Loucy (cell line): ENCODE measurements around the gene KIRREL3.

Experiments used
- H2AFZ ChIP-seq: fragments of 200-600 bp; sonication (generic); 2 replicates; pipeline ENCODE4 v1.6.0; 2016; ENCODE audit warnings: antibody characterized with exemption, mild to moderate bottlenecking, low read length, moderate library complexity
- H3F3A ChIP-seq: fragments of 200-600 bp; 2 replicates; pipeline ENCODE4 v1.6.0; 2016; ENCODE audit warnings: antibody characterized with exemption, low read depth, mild to moderate bottlenecking
- H3K27me3 ChIP-seq: fragments of 200-600 bp; sonication (generic); 2 replicates; pipeline ENCODE4 v1.6.1; 2014; ENCODE audit warnings: low read length, mild to moderate bottlenecking; ENCODE audit not compliant: insufficient read depth, poor library complexity, severe bottlenecking
- H3K36me3 ChIP-seq: fragments of 200-600 bp; sonication (generic); 2 replicates; pipeline ENCODE4 v1.6.1; 2016; ENCODE audit warnings: low read length; ENCODE audit not compliant: insufficient read depth
- H3K4me1 ChIP-seq: fragments of 200-600 bp; sonication (generic); 2 replicates; pipeline ENCODE4 v1.5.1; 2014; ENCODE audit warnings: low read length, mild to moderate bottlenecking; ENCODE audit not compliant: insufficient read depth, poor library complexity, severe bottlenecking
- H3K4me2 ChIP-seq: fragments of 200-600 bp; sonication (generic); 2 replicates; pipeline ENCODE4 v1.6.0; 2014; ENCODE audit warnings: antibody characterized with exemption, low read length, low read depth, mild to moderate bottlenecking; ENCODE audit not compliant: poor library complexity, severe bottlenecking
- H3K4me3 ChIP-seq: fragments of 200-600 bp; sonication (generic); 2 replicates; pipeline ENCODE4 v1.5.1; 2014; ENCODE audit warnings: low read length, mild to moderate bottlenecking, mixed read lengths; ENCODE audit not compliant: poor library complexity, severe bottlenecking
- H3K79me2 ChIP-seq: fragments of 200-600 bp; sonication (generic); 2 replicates; pipeline ENCODE4 v1.6.1; 2014; ENCODE audit warnings: low read length; ENCODE audit not compliant: insufficient read depth
- H3K9ac ChIP-seq: fragments of 200-600 bp; sonication (generic); 2 replicates; pipeline ENCODE4 v1.6.0; 2014; ENCODE audit warnings: mild to moderate bottlenecking, low read depth, low read length, moderate library complexity; ENCODE audit not compliant: poor library complexity, severe bottlenecking
- H3K9me2 ChIP-seq: fragments of 200-600 bp; sonication (generic); replicated peaks from 2 replicates; pipeline ENCODE4 v1.6.1; 2016; ENCODE audit warnings: low read depth, low read length, mixed read lengths
- H3K9me3 ChIP-seq: fragments of 200-600 bp; sonication (generic); 2 replicates; pipeline ENCODE4 v1.6.1; 2014; ENCODE audit warnings: mild to moderate bottlenecking, antibody characterized with exemption, low read length, low read depth; ENCODE audit not compliant: insufficient read depth
- H4K20me1 ChIP-seq: fragments of 200-600 bp; sonication (generic); 2 replicates; pipeline ENCODE4 v1.6.0; 2014; ENCODE audit warnings: antibody characterized with exemption, low read length, mild to moderate bottlenecking; ENCODE audit not compliant: insufficient read depth, poor library complexity, severe bottlenecking
- EZH2phosphoT487 ChIP-seq: fragments of 200-600 bp; IDR thresholded peaks from 2 replicates; pipeline ENCODE4 v1.6.1; 2018; ENCODE audit warnings: antibody characterized with exemption, mild to moderate bottlenecking, moderate library complexity, borderline replicate concordance
- TF ChIP-seq, protein P1 (sequence below): fragments of 200-600 bp; sonication (generic); conservative IDR thresholded peaks from 2 replicates; pipeline ENCODE4 v1.5.1; 2014; ENCODE audit warnings: mild to moderate bottlenecking, antibody characterized with exemption, low read length

Gene KIRREL3

DNA sequence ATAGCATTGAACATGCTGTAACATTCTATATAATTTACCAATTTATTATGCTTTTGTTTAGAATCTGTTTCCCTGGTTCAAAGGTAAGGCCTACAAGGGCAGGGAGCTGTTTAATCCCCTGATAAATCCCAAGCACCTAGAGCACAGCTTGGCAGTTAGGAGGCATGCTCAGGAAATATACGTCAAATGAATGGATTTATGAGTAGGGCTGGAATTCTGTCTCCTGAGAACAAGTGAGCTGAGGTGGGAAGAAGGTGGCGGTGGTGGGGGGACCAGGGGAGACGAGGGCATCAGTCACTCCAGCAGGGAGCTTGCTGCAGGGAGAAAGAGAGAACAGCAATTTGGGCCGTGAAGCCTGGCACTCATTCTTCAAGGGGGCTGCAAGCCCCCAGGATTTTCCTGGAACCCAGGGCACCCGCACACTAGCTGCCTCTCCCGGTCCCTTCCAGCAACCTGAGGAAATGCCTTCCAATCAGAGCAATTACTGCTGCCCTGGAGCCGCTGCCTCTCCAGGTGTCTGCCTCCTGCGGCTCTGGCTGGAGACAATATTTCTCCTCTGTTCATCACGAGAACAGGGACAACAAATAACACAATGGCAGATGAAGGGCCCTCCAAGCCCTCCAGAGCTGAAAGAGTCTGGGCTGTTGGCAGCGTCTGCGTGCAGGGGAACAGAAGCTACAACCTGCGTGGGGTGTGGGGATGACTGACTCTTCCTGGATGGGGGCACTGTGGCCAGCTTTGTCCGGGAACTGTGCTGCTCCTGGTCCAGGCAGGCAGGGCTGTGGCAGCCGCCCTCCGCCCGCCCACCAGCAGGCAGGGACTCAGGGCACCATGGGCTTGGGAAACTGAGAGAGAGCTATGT is 411.7 kb downstream of the KIRREL3 start:
- H3K9ac ChIP-seq = no peak overlapping the region
- H3K9me2 ChIP-seq = no peaks in the 10 kb centered on the region
- no peak overlapping the region for H3K4me2 ChIP-seq
- no peaks in the 10 kb centered on the region for H3K4me1 ChIP-seq
- TF ChIP-seq EZH2phosphoT487 = no peak
- TF ChIP-seq, protein P1, sequence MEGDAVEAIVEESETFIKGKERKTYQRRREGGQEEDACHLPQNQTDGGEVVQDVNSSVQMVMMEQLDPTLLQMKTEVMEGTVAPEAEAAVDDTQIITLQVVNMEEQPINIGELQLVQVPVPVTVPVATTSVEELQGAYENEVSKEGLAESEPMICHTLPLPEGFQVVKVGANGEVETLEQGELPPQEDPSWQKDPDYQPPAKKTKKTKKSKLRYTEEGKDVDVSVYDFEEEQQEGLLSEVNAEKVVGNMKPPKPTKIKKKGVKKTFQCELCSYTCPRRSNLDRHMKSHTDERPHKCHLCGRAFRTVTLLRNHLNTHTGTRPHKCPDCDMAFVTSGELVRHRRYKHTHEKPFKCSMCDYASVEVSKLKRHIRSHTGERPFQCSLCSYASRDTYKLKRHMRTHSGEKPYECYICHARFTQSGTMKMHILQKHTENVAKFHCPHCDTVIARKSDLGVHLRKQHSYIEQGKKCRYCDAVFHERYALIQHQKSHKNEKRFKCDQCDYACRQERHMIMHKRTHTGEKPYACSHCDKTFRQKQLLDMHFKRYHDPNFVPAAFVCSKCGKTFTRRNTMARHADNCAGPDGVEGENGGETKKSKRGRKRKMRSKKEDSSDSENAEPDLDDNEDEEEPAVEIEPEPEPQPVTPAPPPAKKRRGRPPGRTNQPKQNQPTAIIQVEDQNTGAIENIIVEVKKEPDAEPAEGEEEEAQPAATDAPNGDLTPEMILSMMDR = no peak
- no peaks in the 10 kb centered on the region for H3K9me3 ChIP-seq
- no peak overlapping the region for H3K4me3 ChIP-seq
- no peaks in the 10 kb centered on the region for H3K79me2 ChIP-seq
- no peak overlapping the region for H2AFZ ChIP-seq
- H4K20me1 ChIP-seq = no peaks in the 10 kb centered on the region
- H3K27me3 ChIP-seq = no peaks in the 10 kb centered on the region
- no peaks in the 10 kb centered on the region for H3F3A ChIP-seq
- H3K36me3 ChIP-seq = no peaks in the 10 kb centered on the region

DNA sequence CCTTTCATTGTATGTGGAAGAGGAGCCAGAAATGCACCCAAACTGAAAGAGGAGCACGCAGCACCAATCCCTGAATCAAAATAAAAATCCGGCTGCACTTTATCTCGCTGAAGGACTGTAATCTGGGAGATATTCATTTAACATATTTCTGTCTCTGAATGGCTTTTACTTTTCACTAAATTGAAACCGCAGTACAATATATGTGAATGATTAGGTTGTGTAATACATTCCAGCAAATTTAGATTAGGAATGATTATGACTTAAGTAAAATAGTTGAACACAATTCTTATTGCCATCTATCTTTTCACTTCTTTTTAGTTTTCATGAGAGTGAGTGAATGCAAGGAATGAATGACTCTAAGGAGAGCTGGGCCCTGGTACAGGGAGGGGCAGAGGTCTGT is 413.0 kb downstream of the KIRREL3 start:
- Histone ChIP-seq H3F3A (no peaks in the 10 kb centered on the region), H4K20me1 (no peaks in the 10 kb centered on the region), H3K36me3 (no peaks in the 10 kb centered on the region), H2AFZ (no peak overlapping the region), H3K79me2 (no peaks in the 10 kb centered on the region), H3K4me3 (no peak overlapping the region), H3K4me2 (no peak overlapping the region), H3K9ac (no peak overlapping the region), H3K9me2 (no peaks in the 10 kb centered on the region), H3K4me1 (no peaks in the 10 kb centered on the region), H3K27me3 (no peaks in the 10 kb centered on the region), H3K9me3 (no peaks in the 10 kb centered on the region)
- TF ChIP-seq, protein P1 = no peak
- no peak for TF ChIP-seq EZH2phosphoT487

DNA sequence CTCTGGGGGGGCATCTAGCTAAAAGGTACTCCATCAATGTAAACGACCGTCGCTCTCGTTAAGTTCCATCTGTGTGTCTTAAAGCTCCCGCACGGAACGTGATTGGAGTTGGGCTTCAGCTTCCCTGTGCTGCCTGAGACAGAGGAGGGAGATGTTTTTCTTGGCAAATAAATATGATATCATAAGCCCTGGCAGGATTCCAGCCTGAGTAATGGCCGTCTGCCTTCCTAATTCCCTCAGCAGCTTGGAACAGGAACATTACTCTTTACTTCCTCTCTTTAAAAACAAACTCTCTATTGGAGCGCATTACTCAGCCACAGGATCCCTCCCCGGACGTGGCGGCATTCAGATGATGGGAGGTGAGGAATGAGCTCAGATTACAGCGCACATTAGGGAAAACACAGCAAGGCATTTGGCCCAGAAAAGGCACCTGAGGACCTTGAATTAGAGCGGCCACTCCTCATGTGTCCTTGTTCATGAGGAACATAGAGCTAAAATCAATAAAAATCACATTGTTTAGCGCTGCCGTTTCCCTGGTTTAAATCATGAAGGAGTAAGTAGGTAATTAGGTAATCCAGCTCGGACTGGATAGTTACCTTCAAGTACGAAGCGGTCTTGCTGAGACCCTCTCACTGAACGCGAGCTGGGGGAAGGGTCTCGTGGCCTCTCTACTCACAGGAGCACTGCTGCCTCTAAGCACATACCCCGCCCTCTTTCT is 414.6 kb downstream of the KIRREL3 start:
- H3K9me2 ChIP-seq = no peaks in the 10 kb centered on the region
- H3K4me2 ChIP-seq = no peak overlapping the region
- no peaks in the 10 kb centered on the region for H3K79me2 ChIP-seq
- TF ChIP-seq EZH2phosphoT487 = no peak
- H3K9me3 ChIP-seq = no peaks in the 10 kb centered on the region
- H4K20me1 ChIP-seq = no peaks in the 10 kb centered on the region
- no peaks in the 10 kb centered on the region for H3K4me1 ChIP-seq
- H3K36me3 ChIP-seq = no peaks in the 10 kb centered on the region
- H3F3A ChIP-seq = no peaks in the 10 kb centered on the region
- H2AFZ ChIP-seq = no peak overlapping the region
- no peak overlapping the region for H3K9ac ChIP-seq
- H3K27me3 ChIP-seq = no peaks in the 10 kb centered on the region
- H3K4me3 ChIP-seq = no peak overlapping the region
